ENCODE results near the gene CLEC2D.
"Not testable (repeated sequence)": the region's sequence is repeated elsewhere in the genome, so short reads cannot be mapped to it uniquely, and the experiment has no call there.

Gene CLEC2D

DNA sequence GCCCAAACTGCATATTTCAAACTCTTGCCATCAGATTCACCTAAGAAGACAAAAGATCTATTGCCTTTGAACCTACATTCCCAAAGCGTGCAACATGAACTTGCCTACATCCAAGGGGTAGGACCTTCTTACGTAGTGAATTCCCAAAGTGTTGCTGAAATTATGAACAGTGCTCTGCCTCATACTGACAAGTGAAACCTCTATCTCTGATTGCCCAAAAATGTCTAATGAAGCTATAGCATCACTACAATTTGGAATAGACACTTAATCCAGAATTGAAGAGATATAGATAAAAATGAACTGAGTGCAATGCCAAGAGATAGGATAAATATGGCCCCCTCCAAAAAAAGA is 31.1 kb downstream of the CLEC2D start:
- DNase-seq = no peak

DNA sequence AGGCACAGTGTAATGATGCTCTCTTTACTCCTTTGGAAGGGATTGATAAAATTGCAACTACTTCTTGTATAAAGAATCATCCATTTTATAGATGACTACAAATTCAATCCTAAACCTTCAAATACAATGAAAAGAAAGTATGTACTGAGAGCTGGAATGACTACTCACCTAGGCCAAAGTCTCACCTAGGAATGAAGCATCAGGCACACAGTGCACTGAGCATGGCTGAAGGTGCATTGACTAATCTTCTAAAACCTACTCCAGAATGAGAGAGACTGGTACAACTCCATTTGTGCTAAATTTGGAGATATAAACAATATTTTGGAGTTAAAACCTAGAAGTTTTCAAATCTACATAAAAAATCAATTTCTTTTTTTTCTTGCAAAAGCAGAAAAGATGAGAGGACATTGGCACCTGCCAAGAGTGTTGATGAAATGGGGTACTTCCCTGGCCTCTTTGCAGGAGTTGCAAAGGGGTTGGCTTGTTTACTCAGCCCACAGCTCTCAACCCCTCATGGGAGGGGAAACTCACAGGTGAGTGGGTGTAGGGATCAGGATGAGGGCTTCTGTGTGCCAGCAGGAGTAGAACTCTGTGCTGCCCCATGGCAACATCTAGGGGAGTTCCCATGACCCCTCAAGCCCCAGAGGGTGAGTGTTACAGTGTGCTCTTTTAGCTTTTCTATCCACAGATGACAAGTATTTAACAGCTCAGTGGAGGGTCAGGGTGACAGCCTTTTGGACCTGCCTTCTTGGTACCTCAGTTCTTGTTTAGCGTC is 32.1 kb downstream of the CLEC2D start:
- no peak for DNase-seq

DNA sequence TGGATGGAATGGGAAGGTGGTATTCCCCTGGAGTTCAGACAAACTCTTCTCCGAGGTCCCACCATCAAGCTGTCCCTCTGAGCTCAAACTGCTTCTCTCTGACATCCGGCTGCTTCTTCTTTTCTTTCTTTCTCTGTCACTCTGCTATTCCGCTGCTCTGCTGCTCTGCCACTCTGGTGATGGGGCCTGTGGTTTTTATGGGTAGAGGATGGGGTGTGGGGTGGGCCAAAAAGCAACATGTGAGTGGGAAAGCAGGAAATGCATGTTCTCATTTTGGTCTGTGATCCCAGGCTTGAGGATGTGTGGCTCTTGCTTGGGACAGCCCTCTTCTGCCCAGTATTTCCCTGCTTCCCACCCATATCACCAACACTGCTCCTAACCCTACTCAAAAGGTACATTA is 32.7 kb downstream of the CLEC2D start:
- DNase-seq = peak; percentile 65

DNA sequence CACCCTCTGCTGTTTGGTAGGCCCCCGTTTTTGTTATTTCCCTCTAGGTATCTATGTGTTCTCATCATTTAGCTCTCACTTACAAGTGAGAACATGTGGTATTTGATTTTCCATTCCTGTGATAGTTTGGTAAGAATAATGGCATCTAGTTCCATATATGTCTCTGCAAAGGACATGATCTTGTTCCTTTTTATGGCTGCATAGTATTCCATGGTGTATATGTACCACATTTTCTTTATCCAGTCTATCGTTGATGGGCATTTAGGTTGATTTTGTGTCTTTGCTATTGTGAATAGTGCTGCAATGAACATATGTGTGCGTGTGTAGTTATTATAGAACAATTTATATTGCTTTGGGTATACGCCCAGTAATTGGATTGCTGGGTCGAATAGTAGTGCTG is 35.0 kb downstream of the CLEC2D start:
- DNase-seq = not testable (repeated sequence)

DNA sequence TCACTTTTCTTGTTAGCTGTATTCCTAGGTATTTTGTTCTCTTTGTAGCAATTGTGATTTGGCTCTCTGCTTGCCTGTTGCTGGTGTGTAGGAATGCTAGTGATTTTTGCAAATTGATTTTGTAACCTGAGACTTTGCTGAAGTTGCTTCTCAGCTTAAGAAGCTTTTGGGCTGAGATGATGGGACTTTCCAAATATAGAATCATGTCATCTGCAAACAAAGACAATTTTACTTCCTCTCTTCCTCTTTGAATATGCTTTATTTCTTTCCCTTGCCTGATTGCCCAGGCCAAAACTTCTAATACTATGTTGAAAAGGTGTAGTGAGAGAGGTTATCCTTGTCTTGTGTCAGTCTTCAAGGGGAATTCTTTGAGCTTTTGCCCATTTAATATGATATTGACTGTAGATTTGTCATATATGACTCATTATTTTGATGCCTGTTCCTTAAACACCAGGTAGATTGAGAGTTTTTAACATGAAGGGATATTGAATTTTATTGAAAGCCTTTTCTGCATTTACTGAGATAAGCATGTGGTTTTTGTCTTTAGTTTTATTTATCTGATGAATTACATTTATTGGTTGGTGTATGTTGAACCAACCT is 36.7 kb downstream of the CLEC2D start:
- no peak for DNase-seq

DNA sequence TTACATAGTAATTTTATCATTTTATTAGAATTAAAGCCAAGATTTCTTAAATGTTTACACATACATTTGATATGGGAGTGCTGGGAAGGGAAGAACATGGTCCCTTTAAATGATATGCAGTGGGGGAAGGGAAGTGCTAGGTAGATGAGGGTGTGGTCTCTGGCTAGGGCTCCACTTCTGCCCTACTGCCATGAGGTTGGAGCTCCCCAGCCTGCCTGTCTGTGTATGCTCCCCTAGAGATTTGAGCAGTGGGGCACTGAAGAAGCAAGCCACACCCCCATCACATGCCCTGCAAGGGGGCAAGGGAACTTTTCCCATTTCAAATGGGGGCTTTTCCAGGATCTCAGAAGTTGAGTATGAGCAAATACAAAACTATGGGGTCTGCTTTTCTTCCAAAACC is 37.8 kb downstream of the CLEC2D start:
- DNase-seq = no peak

DNA sequence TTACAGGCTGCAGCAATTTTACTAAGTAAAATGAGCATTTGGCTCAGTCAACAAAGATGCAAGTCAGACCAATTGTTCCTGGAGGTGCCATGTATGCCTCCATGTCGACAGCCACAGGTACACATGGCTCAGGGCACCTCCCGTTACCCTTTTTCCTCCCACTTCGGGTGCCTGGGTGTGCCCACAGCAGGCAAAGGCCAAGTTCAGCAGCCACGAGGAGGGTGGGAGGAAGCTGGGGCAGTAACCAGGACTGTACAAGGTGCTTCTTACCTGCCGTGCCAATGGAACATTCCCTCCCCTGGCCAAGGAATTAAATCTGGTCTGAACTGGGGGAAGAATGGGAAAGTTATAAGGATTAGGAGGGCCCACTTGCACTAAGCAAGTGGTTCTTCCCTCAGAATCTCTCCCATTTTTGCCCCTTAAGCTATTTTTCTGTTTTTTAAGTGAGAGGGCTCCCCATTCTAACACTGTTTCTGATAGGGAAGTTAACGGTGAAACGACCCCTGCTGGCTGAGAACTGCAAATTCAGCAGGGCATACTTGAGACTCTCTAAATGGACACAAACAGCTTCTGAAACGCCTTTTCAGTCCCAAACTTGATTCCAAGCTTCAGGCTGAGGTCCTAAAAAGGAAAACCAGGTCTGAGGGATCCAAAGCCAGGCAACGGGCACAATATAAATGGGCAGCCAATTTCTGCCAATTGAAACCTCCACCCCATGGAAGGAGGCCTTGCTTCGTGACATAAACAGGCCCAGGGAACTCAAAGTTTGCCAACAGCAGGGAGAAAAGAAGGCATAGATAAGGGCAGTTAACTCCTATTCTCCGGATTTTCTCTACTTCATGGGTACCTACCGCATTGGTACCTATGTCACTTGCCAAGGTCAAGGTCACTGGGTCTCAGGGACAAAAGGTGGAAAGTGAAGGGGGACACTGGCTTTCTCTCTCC is 38.6 kb downstream of the CLEC2D start:
- peak; percentile 76 for DNase-seq

DNA sequence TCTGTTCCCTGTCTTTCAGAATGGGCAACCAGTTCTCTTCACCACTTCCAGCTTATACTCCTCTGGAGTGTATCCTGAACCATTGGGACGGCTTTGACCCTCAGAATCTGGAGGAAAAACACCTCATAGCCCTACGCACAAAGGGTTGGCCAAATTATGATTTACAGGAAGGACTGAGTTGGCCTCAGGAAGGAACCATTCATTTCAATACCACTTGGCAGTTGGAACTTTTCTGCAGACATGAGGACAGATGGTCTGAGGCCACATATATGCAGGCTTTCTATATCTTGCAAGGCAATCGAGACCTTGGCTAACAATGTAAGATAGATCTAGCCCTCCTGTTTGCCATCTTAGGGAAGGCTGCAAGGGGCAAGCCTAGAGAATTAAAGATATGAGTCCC is 39.3 kb downstream of the CLEC2D start:
- DNase-seq = no peak

DNA sequence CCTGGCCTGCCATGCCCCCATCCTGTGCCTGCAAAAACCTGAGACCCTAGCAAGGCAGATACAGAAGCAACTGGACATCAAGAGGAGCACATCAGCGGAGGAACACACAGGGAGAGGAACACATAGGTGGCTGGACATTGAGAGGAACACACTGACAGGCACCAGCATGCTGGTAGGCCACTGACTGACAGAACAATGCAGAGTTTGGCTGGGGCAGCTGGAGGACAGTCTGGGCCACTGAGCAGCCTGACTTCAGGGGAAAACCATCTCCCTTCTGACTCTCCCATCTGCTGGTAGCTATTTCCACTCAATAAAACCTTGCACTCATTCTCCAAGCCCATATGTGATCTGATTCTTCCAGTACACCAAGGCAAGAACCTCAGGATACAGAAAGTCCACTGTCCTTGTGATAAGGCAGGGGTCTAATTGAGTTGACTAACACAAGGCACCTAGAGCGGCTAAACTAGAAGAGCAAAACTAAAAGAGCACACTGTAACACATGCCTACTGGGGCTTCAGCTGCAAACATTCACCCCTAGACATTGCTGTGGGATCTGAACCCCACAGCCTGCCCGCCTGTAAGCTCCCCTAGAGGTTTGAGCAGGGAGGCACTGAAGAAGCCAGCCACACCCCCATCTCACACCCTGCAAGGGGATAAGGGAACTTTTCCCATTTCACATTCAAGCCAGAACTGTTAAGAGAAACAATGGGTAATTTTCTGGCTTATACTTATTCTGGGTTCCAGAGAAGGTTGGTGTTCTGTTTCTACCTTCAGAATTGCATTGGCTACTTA is 41.3 kb downstream of the CLEC2D start:
- DNase-seq = no peak

DNA sequence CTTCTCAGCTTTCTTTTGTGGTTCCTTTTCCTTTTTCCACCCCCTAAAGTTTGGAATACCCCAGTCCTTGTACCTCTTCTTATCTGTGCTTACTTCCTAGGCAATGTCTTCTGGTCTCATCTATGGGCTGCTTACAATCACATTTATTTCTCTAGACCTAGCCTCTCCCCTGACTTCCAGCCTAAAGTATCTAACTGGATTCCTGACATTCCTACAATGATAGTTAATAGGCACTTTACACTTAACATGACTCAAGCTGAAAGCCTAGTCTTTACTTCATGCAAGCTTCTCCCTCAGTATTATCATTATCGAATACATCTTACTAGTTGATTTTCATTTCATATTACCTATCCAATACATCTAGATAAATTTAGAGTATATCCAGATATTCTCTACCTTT is 42.2 kb downstream of the CLEC2D start:
- DNase-seq = no peak

DNA sequence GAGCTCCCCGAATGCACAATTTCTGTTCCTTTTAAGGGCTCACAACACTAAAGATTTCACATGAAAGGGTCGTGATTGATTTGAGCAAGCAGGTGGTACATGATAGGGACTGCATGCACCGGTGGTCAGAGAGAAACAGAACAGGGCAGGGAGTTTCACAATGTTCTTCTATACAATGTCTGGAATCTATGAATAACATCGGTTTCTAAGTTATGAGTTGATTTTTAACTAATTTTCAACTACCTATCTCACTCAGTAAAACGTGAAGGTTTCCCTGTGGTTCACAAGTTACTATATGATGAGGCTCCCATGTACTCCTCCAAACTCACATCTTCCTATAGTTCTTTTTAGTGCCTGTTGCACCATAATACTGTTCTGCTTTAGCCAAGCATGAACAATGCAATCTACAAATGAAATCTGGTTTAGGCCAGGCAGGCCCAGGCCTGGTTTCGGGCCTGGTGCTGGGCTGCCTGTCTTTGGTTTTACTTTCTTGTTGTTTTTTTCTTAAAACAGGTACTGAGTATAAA is 43.6 kb downstream of the CLEC2D start:
- DNase-seq = not testable (repeated sequence)

DNA sequence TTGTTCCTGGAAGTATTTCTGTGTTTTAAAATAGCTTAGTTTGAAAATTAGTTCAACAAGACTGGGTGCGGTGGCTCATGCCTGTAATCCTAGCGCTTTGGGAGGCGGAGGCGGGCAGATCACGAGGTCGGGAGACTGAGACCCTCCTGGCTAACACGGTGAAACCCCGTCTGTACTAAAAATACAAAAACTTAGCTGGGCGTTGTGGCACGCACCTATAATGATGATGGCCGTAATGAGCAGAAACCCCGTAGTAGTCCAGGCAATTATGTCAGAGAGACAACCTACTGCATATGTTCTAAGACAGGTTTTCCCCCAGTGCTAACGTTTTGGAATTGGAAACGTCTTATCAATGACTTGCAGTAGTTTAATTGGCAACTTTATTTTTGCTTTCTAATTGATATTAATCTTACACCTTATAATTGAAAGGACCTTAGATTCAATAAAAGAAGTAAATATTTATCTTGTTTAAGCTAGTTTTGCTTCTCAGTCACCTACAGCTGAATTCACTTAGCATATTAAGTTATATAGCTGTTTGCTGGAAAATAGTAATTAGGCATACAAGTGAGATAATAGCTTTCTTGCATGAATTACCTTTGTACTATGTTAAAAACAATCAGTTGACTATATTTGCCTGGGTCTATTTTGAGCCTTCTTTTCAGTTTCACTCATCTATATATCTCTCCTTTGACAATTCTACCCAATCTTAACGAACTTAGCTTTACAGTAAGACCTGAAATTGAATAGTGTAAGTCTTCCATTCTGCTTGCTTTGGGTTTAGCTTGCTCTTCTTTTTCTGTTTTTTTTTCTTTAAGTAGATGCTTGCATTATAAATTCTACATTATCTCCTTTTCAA is 47.8 kb downstream of the CLEC2D start:
- DNase-seq = no peak

DNA sequence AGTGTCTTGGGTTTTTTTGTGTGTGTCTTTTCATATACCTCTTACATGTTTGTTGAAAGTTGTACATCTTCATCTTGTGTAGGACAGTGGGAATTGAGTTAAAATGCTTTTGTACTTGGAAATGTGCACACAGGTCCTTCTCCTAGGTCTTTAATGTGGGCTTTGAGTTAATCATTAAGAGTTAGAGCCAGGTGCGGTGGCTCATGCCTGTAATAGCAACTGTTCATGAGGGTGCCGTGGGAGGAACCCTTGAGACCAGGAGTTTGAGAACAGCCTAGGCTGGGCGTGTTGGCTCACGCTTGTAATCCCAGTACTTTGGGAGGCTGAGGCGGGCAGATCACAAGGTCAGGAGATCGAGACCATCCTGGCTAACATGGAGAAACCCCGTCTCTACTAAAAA is 49.5 kb downstream of the CLEC2D start:
- DNase-seq = no peak

DNA sequence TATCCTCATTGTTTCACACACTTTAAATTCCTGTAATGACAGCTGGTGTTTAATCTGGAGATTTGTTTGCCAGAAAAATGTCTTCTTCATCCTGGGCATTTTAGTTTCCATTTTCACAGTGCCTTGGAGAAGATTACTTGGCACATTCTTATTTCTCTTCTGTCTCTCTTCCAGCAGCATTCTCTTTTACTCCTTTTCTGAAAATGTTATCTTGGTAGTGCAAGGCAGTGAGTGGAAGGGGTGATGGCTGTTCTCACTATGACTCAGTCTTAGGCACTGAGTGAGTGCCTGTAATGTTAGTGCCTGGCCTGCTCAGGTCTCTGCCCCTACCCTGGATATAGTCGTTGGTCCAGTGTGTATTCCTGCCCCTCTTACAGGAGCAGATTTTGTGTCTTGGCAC is 50.3 kb downstream of the CLEC2D start:
- no peak for DNase-seq

DNA sequence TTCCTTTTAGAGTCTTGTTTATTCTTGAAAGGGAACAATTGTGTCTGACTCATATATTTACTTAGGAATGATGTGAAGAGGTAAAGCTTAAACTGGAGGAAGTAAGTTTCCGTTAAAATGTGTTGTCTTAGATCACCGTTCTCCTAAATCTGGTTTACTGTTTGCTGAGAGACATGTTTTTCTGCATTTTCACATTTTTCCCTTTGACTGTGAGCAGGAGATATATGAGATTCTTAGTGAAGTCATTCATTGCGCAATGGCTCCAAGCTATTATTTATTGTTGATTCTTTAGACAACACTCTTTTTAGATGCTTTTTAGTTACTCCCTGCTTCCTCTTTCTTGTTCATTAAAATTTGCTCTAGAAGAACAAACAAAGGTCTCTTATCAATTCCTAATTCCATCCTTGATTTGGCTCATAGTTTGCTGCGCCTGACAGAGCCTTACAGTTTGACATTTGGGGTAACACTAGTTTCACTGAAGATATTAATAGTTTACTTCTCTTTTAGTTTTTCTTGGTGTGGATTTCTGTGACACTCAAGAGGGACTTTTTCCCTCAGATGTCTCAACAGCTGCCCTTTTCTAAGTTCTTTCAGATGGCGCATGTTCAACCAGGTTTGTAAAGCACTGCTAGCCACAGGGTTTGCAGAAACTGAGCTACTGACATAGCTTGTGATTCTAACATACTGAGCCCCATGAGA is 52.0 kb downstream of the CLEC2D start:
- DNase-seq = no peak

DNA sequence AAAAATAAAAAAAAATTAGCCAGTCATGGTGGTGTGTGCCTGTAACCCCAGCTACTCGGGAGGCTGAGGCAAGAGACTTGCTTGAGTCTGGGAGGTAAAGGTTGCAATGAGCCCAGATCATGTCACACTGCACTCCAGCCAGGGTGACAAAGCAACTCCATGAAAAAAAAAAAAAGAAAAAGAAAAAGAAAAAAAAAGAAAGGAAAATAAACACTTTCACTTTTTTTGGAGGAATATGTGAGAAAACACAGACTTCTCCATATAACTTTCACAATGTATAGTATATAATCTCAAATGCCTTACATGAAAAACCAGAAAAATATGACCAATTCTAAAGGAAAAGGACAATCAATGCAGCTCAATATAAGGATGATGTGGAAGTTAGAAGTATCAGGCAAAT is 54.5 kb downstream of the CLEC2D start:
- DNase-seq = no peak

DNA sequence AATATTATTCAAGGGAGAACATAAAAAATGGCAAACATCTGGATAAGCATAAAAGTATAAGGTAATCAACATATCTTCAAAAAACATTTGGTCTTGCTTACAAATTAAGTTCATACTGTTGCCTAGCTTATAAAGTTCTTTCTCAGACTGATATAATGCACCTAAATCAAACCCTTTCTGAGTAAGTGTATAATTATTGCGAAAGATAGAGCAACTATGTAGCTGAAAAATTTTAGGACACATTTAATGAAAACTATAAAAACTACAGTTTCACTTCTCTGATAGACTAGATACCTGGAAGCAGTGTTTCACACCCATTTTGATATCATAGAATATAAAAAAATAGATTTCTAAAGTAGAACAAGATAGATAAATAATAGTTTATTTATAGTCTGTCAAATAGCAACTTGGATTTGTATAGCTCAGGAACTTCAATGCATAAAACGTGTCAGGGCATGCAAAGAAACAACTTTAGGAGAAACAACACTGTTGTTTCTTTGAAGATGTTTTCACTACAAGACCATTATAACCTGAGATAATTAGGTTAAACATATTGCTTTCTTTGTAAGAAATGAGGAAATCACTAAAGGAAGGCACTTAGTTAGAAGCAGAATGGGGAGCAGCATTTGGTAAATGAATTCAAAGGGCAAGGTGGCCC is 55.8 kb downstream of the CLEC2D start:
- no peak for DNase-seq

DNA sequence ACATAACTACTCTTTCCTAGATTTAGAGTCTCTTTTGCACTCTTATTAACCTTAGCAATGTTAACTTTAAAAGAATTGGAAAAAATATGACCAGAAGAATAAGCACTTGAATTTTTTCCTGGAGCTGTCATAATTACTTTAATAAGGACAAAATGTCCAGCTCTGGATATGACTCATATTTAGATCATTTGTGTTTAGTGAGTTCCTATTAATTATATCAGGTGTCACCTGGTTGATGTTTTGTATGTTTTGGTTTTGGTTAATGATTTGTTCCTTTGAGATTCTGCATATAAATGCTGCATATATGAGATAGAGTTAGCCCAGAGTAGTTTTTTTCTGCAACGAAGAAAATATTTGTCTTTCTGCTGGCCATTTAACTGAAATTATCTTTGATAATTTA is 58.3 kb downstream of the CLEC2D start:
- DNase-seq = no peak

DNA sequence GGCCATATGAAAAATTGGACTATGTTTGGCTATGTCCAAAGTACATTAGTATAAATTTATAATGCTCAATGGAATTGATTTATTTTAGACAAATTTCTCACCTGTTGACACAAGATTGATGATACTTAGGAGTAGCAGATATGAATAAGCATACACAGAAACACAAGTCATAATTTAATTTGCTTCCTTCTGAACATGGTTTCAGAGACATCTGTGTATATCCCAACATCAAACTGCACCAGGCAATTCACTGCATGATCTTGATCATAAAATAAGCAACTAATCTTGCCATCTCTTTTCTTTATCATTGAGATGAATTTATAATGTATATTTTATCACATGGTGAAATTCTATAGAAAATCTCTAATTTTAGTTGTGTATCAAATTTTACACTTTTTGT is 59.6 kb downstream of the CLEC2D start:
- no peak for DNase-seq

DNA sequence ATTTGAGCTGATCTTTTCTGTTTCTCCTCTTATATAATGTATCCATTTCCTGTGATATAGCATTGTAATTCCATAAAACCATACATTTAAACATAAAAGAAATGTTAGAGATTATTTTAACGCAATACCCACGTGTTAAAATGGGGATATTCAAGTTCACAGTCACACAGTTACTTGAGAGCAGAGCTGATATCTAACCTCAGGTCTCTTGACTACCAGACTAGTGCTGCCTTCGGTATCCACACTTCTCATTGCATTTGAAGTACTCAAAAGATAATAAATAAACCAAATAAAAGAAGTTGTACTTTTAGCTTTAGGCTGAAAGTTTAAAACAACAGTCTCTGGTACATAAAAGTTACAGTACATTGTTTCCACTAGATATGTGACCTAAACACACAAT is 60.5 kb downstream of the CLEC2D start:
- DNase-seq = no peak

DNA sequence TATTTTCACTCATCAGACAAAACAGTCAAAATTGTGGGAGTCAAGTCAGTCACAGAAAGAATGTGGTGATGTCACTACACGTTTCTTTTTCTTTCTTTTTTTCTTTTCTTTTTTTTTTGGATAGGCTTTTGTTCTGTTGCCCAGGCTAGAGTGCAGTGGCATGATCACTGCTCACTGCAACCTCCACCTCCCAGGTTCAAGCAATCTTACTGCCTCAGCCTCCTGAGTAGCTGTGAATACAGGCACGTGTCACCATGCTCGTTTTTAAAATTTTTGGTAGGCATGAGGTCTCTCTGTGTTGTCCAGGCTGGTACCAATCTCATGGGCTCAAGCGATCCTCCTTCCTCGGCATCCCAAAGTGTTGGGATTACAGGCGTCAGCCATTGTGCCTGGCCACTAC is 61.1 kb downstream of the CLEC2D start:
- DNase-seq = no peak

Measured in activated CD8-positive, alpha-beta memory T cell treated with anti-CD3 and anti-CD28 coated beads, Interleukin-2, amount 50 U/mL, for 48 hours (primary cell).